Ovary (tissue), 3 donors: ENCODE data around the gene FRMD4A.

Experiments
- CTCF ChIP-seq, 3 donors: fragments of 450-650 bp in 2 of 3; fragments of 200-600 bp in 1 of 3; IDR thresholded peaks; one replicate each; pipeline versions ENCODE4 v1.5.1 to v1.8.0; 2016 to 2022; ENCODE audit warnings: antibody characterized with exemption in 3 of 3, mild to moderate bottlenecking in 1 of 3
- EP300 ChIP-seq: sonication (generic); formaldehyde crosslinking; IDR thresholded peaks from one replicate; pipeline ENCODE4 v1.6.1; 2017; ENCODE audit warnings: antibody characterized with exemption
- POLR2A ChIP-seq: fragments of 450-650 bp; IDR thresholded peaks from one replicate; pipeline ENCODE4 v1.6.1; 2017; ENCODE audit warnings: antibody characterized with exemption, mild to moderate bottlenecking, moderate library complexity
- donor health status: DM: no; HTN: no; CAD: no.

DNA sequence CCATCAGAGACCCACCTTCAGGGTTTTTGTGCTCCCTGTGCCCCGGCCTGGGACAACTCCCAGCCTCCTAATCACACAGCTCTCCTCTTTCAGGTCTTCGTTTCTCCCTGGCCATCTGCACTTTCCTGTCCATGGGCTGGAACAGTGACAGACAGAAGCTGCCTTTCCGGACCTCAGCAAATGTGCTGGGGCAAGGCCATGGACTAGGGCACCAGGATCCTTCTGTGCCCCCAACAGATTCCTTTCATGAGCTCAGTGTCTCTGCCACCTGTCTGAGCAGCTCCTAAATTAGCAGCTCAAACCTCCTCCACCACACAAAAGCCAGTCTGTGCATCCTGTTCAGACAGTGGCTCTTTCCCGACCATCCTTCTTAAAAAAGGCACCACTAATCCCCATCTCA lies 41.9 kb upstream of the FRMD4A start:
- no peak for TF ChIP-seq CTCF (IDR thresholded peaks at IDR 0.05)
- TF ChIP-seq POLR2A: no peak
- no peak for TF ChIP-seq EP300
